SJSA1 (cell line): ENCODE measurements around the gene PLPP2. TPM values are rescaled to one million over a fixed set of nuclear protein-coding genes. Genes with fewer than 3 reads are reported as not detected.

Source experiments
- DNase-seq, 2 experiments: peaks; one replicate each; pipeline ENCODE4 v3.0.0-alpha.2; 2015 to 2020; ENCODE audit warnings: low spot score in 2 of 2, low read depth in 1 of 2
- H3K27ac ChIP-seq: fragments of 250-450 bp; sonication (Bioruptor Pico); 2 replicates; pipeline ENCODE4 v1.5.1; 2020; ENCODE audit warnings: mild to moderate bottlenecking, moderate library complexity
- H3K27me3 ChIP-seq: fragments of 250-450 bp; sonication (Bioruptor Pico); replicated peaks from 2 replicates; pipeline ENCODE4 v1.5.1; 2020; ENCODE audit warnings: mild to moderate bottlenecking, moderate library complexity
- H3K36me3 ChIP-seq: fragments of 250-450 bp; sonication (Bioruptor Pico); 2 replicates; pipeline ENCODE4 v1.5.1; 2020; ENCODE audit warnings: mild to moderate bottlenecking
- H3K4me1 ChIP-seq: fragments of 250-450 bp; sonication (Bioruptor Pico); replicated peaks from 2 replicates; pipeline ENCODE4 v1.6.1; 2021; ENCODE audit warnings: mild to moderate bottlenecking
- H3K4me3 ChIP-seq: fragments of 250-450 bp; sonication (Bioruptor Pico); 2 replicates; pipeline ENCODE4 v1.5.1; 2020; ENCODE audit warnings: mild to moderate bottlenecking
- H3K9me3 ChIP-seq: fragments of 250-450 bp; sonication (Bioruptor Pico); replicated peaks from 2 replicates; pipeline ENCODE4 v1.5.1; 2020; ENCODE audit warnings: mild to moderate bottlenecking
- total RNA-seq: library from RNA; depleted of rRNA; stranded (reverse); fragments of >200 nt; shearing (Covaris generic); gene quantifications from 2 replicates; pipeline ENCODE4 v1.2.3, GENCODE V29; 2014; rRNA removed

Gene PLPP2
- 7.3 and 18.5 TPM in 2 replicates for total RNA-seq

DNA sequence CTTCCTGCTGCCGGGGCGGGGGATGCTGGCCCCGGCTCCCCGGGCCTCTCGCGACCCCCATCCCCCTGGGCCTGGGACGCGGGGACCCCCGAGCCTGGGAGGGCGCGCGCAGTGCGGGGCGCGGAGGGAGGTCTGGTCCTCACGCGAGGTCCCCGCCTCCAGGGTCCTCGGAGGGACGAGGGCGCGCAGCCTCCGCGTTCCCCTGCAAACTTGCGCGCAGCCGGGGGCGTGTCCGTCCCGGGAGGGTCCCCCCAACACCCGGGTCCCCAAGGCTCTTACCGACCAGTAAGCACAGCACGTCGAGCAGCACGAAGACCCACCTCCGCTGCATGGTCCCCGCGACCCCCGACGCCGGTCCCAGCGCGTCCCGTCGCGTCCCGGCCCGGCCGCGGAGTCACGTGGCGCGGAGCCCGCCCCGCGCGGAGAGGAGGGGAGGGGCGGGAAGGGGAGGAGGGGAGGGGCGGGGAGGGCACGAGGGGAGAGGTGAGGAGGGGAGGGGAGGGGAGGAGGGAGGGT is at the start of gene PLPP2:
TSS of gene PLPP2 (minus strand) at position 398 of the 516 bp plus-strand sequence. CDS start at position 331, 67 bp downstream.
- Histone ChIP-seq H3K9me3 (0 out of 2 replicates have a peak, but pooled peaks cover 5% of the 10 kb centered on the region), H3K36me3 (no peaks in the 10 kb centered on the region), H3K4me3 (peak within 1 kb of the TSS; percentile 44), H3K27me3 (peaks cover 29% of the 10 kb centered on the region), H3K4me1 (peaks cover 12% of the 10 kb centered on the region), H3K27ac (peak within 1 kb of the TSS; percentile 15; the same call in 1 of the 2 replicates)
- no peak for DNase-seq

GRCh38 chr19:340620-341385 is 49.6 kb upstream of the PLPP2 start:
- no peaks in the 10 kb centered on the region for H3K27me3 ChIP-seq
- H3K4me3 ChIP-seq: no peak overlapping the region
- H3K36me3 ChIP-seq: peaks cover 67% of the 10 kb centered on the region
- H3K4me1 ChIP-seq: peaks cover 34% of the 10 kb centered on the region
- H3K9me3 ChIP-seq: no peaks in the 10 kb centered on the region
- DNase-seq: no peak
- H3K27ac ChIP-seq: no peak overlapping the region

DNA sequence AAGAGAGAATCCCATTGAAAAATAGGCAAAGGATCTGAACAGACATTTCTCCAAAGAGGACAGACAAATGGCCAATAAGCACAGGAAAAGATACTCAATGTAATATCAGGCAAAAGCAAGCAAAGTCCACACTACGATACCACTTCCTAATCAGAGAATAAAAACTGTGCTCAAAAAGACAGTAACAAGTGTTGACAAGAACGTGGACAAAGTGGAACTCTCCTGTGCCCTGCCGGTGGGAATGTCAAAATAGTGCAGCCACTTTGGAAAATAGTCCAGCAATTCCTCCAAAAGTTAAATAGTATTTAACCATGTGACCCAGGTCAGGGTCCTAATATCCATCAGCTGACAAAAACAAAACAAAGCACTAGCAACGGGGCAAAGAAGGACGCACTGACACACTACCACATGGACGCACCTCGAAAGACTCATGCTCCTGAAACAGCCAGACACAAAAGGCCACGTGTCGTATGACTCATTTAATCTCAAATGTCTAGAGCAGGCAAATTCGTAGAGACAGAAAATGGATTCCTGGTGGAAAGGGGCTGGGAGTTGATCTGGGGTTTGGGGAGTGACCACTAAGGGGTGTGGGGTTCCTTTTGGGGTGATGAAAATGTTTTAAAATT is 48.2 kb upstream of the PLPP2 start:
- H3K4me1 ChIP-seq: peaks cover 34% of the 10 kb centered on the region
- H3K9me3 ChIP-seq: no peaks in the 10 kb centered on the region
- DNase-seq: no peak
- H3K27me3 ChIP-seq: no peaks in the 10 kb centered on the region
- H3K36me3 ChIP-seq: peaks cover 81% of the 10 kb centered on the region
- H3K4me3 ChIP-seq: no peak overlapping the region
- H3K27ac ChIP-seq: no peak overlapping the region

- Histone ChIP-seq H3K36me3 (peaks cover 80% of the 10 kb centered on the region), H3K4me3 (no peak overlapping the region), H3K27ac (no peak overlapping the region), H3K9me3 (no peaks in the 10 kb centered on the region), H3K27me3 (no peaks in the 10 kb centered on the region), H3K4me1 (peaks cover 30% of the 10 kb centered on the region)
- DNase-seq: no peak
These were observed 47.2 kb upstream of the PLPP2 start for GRCh38 chr19:338421-338820.

DNA sequence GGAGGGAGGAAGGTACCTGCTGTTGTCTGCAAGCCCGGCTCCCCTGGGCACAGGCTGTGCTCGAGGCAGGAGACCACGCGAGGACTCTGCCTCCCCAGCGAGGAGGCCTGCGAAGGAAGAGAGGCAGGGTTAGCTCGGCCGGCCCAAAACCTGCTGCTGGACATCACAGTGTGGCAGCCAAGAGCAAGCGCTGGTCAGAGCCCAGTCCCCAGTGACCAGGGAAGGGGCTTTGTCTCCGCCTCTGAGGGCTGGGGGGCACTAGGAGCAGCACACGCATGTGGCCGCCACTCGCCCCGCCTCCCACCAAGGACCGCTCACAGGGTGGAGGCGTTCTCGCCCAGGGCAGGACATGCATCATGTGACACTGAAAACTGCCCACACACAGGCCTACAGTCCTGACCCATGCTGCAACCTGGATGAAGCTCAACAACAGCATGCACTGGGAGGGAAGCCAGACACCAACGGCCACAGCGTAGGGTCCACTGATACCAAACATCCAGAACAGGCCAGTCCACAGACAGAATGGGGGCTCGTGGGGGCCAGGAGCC is 44.9 kb upstream of the PLPP2 start:
- H3K4me3 ChIP-seq: no peak overlapping the region
- peaks cover 7% of the 10 kb centered on the region for H3K4me1 ChIP-seq
- no peak overlapping the region for H3K27ac ChIP-seq
- peaks cover 74% of the 10 kb centered on the region for H3K36me3 ChIP-seq
- H3K9me3 ChIP-seq: no peaks in the 10 kb centered on the region
- no peaks in the 10 kb centered on the region for H3K27me3 ChIP-seq
- no peak for DNase-seq

DNA sequence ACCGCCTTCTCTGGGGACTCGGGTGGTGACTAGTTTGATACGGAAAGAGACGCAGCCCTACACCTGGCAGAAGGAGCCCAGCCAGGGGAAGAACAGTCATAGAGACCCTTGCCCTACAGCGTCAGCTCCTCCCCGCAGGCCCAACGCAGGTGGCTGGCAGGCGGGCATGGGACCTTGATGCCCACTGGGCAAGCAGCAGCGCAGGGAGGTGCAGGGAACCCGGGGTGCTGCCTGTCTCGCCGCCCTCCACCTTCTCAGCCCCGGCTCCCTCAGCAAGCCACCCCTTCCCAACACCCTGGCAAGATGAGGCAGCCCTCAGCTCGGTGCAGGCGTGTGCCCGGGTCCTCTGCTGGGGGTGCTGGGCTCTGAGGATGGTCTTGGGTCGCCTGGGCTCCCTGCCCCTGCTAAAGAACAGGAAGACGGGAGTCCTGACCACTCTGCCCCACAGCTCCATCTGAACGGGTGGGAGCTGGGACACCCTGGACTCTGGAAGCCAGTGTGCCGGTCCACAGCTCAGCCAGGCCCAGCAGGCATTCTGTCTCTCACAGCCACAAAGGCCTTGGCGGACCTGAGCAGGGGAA is 44.4 kb upstream of the PLPP2 start:
- Histone ChIP-seq H3K4me3 (no peak overlapping the region), H3K36me3 (peaks cover 74% of the 10 kb centered on the region), H3K9me3 (peaks cover 3% of the 10 kb centered on the region; the same call in 1 of the 2 replicates), H3K27me3 (no peaks in the 10 kb centered on the region), H3K27ac (no peak overlapping the region), H3K4me1 (0 out of 2 replicates have a peak, but pooled peaks cover 3% of the 10 kb centered on the region)
- DNase-seq: no peak

- DNase-seq: no peak
- no peak overlapping the region for H3K27ac ChIP-seq
- no peak overlapping the region for H3K4me3 ChIP-seq
- H3K4me1 ChIP-seq: 0 out of 2 replicates have a peak, but pooled peaks cover 3% of the 10 kb centered on the region
- peaks cover 5% of the 10 kb centered on the region; the same call in 1 of the 2 replicates for H3K9me3 ChIP-seq
- peaks cover 74% of the 10 kb centered on the region for H3K36me3 ChIP-seq
- no peaks in the 10 kb centered on the region for H3K27me3 ChIP-seq
These were observed 43.9 kb upstream of the PLPP2 start for GRCh38 chr19:335072-335471.

GRCh38 chr19:334296-335071 is 43.3 kb upstream of the PLPP2 start:
- DNase-seq: no peak
- H3K4me3 ChIP-seq: no peak overlapping the region
- no peaks in the 10 kb centered on the region for H3K27me3 ChIP-seq
- peaks cover 5% of the 10 kb centered on the region; the same call in 1 of the 2 replicates for H3K9me3 ChIP-seq
- H3K36me3 ChIP-seq: peaks cover 74% of the 10 kb centered on the region
- 0 out of 2 replicates have a peak, but pooled peaks cover 3% of the 10 kb centered on the region for H3K4me1 ChIP-seq
- H3K27ac ChIP-seq: no peak overlapping the region

DNA sequence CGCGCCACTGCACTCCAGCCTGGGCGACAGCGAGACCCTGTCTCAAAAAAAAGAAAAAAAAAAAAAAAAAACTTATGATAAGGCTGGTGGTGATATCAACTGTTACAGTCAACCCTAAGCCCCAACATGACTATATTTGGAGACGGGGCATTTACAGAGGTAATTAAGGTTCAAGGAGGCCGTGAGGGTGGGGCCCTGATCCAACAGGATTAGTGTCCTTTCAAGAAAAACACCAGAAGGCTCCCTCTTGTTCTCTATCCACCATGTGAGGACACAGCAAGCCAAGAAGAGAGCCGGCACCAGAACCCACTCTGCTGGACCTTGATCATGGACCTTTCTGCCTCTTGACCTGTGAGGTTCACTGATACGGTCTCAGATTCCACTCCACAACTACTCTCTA is 39.3 kb upstream of the PLPP2 start:
- Histone ChIP-seq H3K27ac (no peak overlapping the region), H3K9me3 (peaks cover 20% of the 10 kb centered on the region), H3K4me1 (0 out of 2 replicates have a peak, but pooled peaks cover 3% of the 10 kb centered on the region), H3K27me3 (no peaks in the 10 kb centered on the region), H3K36me3 (peaks cover 81% of the 10 kb centered on the region), H3K4me3 (no peak overlapping the region)
- no peak for DNase-seq

DNA sequence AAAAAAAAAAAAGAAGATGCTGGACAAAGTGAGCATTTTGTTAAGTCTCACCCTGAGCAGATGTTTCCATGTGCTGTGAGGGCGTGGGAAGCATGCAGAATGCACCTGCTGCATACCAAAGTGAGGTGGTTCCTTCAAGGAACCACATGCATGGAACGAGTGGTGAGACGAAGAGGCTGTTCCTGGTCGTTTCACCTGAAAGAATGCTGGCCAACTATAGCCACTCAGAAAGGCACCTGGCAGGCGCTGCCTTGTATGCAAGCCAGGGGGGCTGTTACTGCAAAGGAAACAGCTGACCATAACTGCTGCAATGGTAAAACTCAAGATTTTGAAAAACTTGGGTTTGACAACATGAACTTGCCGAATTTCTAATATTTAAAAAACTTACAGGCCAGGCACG is 38.7 kb upstream of the PLPP2 start:
- Histone ChIP-seq H3K4me3 (no peak overlapping the region), H3K4me1 (no peaks in the 10 kb centered on the region), H3K27ac (no peak overlapping the region), H3K36me3 (peaks cover 81% of the 10 kb centered on the region), H3K27me3 (no peaks in the 10 kb centered on the region), H3K9me3 (peaks cover 20% of the 10 kb centered on the region)
- no peak for DNase-seq

GRCh38 chr19:328025-328505 is 36.9 kb upstream of the PLPP2 start:
- peaks cover 74% of the 10 kb centered on the region for H3K36me3 ChIP-seq
- no peaks in the 10 kb centered on the region for H3K27me3 ChIP-seq
- H3K4me3 ChIP-seq: no peak overlapping the region
- H3K27ac ChIP-seq: no peak overlapping the region
- H3K9me3 ChIP-seq: peaks cover 20% of the 10 kb centered on the region
- H3K4me1 ChIP-seq: no peaks in the 10 kb centered on the region
- DNase-seq: no peak

DNA sequence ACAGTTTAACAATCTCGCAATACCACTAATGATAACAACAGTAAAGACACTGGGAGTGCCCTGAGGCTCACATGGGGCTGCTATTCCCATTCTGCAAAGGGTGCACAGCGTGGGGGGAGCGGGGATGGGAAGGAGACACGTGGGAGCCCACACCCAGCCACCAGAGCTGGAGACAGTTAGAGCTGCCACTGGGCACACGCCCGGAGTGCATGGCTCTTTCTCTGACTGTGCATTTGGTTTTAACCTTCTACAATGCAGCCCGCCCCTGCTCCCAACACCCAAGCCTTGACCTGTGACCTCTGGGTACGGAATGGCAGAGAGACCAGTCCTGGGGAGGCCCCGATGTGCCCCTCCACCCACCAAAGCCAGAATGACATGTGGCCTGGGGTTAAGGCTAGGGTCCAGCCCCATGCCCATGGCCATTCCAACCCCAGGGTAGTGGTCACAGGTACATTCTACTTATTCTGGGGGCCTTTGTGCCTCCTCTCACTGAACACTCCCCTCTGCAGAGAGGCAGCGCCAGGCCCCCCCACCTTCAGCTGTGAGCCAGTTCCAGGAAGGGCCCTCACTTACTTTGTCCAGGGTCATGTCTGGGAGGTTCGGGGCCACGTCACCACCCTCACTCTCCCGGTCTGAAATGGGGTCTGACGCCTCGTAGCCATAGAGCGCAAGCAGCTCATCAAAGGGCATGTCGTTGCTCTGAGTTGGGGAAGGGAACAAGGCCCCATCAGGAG is 36.3 kb upstream of the PLPP2 start:
- Histone ChIP-seq H3K27me3 (no peaks in the 10 kb centered on the region), H3K4me3 (no peak overlapping the region), H3K27ac (no peak overlapping the region), H3K9me3 (peaks cover 20% of the 10 kb centered on the region), H3K4me1 (no peaks in the 10 kb centered on the region), H3K36me3 (peaks cover 77% of the 10 kb centered on the region)
- DNase-seq: no peak
